Transverse colon (tissue), 4 donors: ENCODE data around the gene PDSS2.

Experiments used
- EP300 ChIP-seq: sonication (generic); formaldehyde crosslinking; IDR thresholded peaks from one replicate; pipeline ENCODE4 v1.6.1; 2017; ENCODE audit warnings: antibody characterized with exemption, low read depth
- POLR2A ChIP-seq: fragments of 450-650 bp; IDR thresholded peaks from one replicate; pipeline ENCODE4 v1.6.1; 2016; ENCODE audit warnings: antibody characterized with exemption, mild to moderate bottlenecking, moderate library complexity
- POLR2AphosphoS5 ChIP-seq, 3 donors: sonication (generic); formaldehyde crosslinking; IDR thresholded peaks; one replicate each; pipeline ENCODE4 v1.6.1; 2016; ENCODE audit warnings: antibody characterized with exemption in 3 of 3
- TF ChIP-seq, protein P1 (sequence below), 5 experiments: fragments of 200-600 bp in 3 of 5; fragments of 450-650 bp in 2 of 5; sonication (generic) in 3 of 5; IDR thresholded peaks; 1 replicate in 2 of 5; 2 replicates in 3 of 5; pipeline ENCODE4 v1.5.1; 2016 to 2017; ENCODE audit warnings: antibody characterized with exemption in 5 of 5, inconsistent platforms in 3 of 5, mild to moderate bottlenecking in 2 of 5, moderate library complexity in 1 of 5

DNA sequence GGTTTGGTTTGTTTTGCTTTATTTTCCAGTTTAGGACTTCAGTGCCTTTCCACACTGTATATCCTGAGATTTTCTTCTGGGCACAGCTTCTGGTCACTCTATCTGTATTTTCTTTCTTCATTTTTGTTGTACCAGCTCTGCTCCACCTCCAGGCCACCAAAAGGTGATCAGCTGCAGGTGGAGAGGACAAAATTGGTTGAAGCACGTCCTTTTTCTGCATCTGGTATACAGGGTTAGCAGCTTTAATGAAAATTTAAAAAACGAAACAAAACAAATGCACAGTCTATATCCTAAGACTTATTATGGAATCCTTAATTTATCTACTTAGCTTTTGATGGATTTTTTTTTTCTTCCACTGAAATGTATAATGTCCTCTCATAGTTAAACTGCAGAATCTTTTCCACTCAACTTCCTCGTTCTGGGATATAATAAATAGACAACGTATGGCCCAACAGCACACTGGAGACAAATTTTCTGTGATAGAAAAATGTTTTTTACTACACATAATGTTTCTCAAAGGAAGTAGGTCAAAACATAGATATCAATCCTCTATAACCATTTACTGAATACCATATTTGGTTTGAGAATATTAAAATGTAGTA is 19.8 kb upstream of the PDSS2 start:
- TF ChIP-seq, protein P1, sequence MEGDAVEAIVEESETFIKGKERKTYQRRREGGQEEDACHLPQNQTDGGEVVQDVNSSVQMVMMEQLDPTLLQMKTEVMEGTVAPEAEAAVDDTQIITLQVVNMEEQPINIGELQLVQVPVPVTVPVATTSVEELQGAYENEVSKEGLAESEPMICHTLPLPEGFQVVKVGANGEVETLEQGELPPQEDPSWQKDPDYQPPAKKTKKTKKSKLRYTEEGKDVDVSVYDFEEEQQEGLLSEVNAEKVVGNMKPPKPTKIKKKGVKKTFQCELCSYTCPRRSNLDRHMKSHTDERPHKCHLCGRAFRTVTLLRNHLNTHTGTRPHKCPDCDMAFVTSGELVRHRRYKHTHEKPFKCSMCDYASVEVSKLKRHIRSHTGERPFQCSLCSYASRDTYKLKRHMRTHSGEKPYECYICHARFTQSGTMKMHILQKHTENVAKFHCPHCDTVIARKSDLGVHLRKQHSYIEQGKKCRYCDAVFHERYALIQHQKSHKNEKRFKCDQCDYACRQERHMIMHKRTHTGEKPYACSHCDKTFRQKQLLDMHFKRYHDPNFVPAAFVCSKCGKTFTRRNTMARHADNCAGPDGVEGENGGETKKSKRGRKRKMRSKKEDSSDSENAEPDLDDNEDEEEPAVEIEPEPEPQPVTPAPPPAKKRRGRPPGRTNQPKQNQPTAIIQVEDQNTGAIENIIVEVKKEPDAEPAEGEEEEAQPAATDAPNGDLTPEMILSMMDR (IDR thresholded peaks at IDR 0.05): no peak
- TF ChIP-seq POLR2A: no peak
- TF ChIP-seq POLR2AphosphoS5 (IDR thresholded peaks at IDR 0.05): no peak
- TF ChIP-seq EP300: no peak
